Amniotic stem cell (primary cell): ENCODE measurements around the gene GNA15.
A peak's percentile ranks its signal among the peaks of the same experiment; 100 is the strongest.

Experiments
- DNase-seq: peaks from one replicate; lab custom pipeline; 2025; lab: John Stamatoyannopoulos, UW

GNA15 gene

DNA sequence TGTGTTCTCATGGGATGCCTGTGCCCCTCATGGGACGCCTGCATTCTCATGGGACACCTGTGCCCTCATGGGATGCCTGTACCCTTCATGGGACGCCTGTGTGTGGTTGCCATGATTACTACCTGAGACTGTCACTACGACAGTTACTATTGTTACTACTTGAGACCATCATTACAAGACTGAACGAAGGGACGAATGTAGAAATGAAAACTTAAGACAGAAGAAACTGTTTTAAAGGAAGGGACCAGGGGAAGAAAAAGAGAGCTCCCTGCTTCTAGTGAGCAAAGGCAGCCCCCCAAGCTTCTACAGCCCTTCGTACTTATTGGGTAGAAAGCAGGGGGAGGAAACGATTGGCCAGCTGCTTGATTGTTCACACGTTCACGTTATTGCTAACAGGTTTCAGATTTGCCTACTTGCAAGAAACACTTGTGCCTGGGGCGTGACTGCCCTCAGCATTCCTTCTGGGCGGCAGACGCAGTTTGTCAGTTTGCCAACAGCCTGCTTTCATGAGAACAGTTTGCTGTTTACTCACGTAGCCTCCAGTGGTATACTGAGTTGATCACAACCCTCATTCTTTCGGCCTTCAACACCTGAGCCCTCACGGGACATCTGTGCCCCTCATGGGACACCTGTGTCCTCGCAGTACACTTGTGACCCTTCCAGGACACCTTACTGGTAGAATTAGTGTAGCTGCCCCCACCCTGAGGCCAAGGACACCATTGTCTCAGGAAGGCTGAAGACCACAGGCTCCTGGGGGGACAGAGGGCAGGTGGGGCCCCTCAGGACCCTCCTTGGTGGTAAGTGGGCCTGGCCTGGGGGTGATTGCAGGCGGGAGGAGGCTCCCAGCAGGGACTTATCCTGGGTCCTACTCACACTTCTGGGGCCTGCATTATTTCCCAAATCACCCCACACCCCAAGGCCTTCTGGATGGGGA lies 40.2 kb downstream of the GNA15 start:
- DNase-seq: peak; percentile 56

- DNase-seq: peak; percentile 22
These were observed 41.1 kb downstream of the GNA15 start for GRCh38 chr19:3176715-3177501.

GRCh38 chr19:3178377-3178972 lies 42.6 kb downstream of the GNA15 start, which contains the start of gene S1PR4:
Gene S1PR4, plus strand, starts transcription at chr19:3178769. Its CDS starts 24 bp downstream, at chr19:3178793.
- no peak for DNase-seq

GRCh38 chr19:3178973-3179738 lies 43.3 kb downstream of the GNA15 start:
- no peak for DNase-seq

DNA sequence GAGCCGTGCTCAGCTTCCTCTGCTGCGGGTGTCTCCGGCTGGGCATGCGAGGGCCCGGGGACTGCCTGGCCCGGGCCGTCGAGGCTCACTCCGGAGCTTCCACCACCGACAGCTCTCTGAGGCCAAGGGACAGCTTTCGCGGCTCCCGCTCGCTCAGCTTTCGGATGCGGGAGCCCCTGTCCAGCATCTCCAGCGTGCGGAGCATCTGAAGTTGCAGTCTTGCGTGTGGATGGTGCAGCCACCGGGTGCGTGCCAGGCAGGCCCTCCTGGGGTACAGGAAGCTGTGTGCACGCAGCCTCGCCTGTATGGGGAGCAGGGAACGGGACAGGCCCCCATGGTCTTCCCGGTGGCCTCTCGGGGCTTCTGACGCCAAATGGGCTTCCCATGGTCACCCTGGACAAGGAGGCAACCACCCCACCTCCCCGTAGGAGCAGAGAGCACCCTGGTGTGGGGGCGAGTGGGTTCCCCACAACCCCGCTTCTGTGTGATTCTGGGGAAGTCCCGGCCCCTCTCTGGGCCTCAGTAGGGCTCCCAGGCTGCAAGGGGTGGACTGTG lies 44.0 kb downstream of the GNA15 start:
- DNase-seq: no peak

- no peak for DNase-seq
These were observed 48.1 kb downstream of the GNA15 start for GRCh38 chr19:3183721-3184641.

DNA sequence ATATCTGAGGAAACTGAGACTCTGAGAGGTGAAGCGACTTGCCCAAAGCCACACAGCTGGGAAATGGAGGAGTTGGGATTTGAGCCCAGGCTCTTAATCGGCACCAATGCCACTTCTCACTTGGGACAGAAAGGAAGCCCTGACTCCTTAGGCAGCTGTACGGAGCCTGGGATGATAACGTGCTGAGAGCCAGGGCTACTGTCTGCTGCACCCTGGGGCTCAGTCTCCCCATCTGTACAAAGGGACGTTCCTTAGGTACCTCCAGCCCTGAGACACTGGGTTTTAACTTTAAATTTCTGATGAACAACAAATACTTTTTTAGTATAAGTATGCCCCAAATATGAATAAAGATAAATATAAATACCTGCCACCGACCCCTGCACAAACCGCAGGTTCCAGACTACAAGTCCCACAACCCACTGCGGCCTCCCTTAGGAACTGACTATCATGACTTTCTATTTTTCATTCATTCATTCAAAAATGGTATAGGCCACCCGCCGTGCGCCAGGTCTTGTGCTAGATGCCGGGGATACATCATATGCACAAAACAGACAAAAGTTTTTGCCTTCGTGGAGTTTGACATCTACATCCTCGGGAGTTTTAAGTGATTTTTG lies 49.1 kb downstream of the GNA15 start:
- peak; percentile 71 for DNase-seq

- peak; percentile 78 for DNase-seq
These were observed 49.8 kb downstream of the GNA15 start, which contains the start of gene NCLN for GRCh38 chr19:3185461-3186159. Gene NCLN, plus strand, starts transcription at chr19:3185930. Its CDS starts 101 bp downstream, at chr19:3186031.

- DNase-seq: no peak
These were observed 50.4 kb downstream of the GNA15 start for GRCh38 chr19:3186160-3186688.

DNA sequence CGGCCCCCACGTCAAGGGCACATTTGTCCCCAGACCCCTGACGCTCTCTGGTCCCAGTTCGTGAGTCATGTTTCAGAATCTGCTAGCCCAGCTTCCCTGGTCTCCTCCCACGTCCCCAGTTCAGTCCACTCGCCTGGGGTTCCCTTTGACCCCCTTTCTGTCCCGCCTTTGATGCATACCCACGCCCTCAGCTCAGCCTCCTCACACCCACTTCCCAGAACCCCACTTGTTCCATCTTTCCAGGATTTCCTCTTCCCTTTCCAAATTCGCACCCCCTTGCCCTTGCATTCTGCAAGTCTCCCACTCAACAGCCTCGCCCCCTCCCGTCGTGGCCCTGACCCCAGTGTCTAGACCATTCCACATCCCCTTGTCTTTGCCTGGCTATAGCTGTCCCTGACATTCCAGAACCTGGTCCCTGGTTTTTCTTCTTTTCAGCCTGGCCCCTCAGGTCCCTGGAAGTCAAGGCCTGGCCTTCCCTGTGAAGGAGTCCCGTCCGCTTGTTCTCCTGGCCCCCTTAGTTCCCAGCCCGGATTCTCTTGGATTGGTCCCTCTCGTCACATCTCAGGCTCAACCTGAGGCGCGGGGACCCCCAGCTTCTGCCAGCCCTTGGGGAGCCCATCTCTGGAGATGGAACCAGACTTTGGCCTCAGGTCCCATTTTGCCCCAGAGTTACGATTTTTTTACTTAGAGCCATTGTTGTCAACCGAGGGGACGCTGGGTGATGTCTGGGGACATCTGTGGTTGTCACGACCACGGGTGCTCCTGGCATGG lies 51.2 kb downstream of the GNA15 start:
- DNase-seq: no peak

DNA sequence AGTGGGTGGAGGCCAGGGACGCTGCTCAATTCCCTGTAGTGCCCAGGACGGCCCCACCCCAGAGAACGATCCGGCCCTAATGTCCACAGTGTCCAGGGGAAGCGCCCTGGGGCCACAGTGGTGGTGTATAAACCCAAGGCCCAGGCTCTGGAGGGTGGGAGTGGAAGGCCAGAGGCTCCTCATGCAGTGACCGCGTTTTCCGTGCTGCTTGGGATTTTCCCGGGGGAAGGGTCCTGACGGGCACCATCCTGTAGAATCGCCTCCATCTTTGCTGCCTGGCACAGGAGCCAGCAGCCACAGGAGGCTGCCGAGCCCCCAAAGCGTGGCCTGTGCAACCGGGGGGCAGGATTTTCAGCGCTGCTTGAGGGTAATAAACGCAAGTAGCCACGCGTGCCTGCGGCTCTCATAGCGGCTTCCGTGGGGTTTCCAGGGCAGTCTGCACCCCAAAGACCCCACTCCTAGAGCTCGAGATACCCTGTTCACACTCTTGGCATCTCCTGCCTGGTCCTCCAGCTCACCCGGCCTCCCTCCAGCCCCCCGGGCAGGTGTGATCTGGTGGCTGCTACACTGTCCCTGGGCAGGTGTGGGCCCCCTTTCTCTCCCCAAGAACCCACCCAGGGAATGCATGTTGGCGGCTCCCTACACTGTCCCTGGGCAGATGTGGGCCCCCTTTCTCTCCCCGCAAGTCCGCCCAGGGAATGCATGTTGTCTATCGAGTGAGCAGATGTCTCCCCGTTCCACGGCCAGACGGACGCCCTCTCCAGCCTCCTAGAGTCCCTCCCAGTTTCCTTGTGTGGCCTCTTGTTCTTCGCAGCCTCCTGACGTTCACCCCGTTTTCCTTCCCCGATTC lies 52.1 kb downstream of the GNA15 start:
- no peak for DNase-seq

DNA sequence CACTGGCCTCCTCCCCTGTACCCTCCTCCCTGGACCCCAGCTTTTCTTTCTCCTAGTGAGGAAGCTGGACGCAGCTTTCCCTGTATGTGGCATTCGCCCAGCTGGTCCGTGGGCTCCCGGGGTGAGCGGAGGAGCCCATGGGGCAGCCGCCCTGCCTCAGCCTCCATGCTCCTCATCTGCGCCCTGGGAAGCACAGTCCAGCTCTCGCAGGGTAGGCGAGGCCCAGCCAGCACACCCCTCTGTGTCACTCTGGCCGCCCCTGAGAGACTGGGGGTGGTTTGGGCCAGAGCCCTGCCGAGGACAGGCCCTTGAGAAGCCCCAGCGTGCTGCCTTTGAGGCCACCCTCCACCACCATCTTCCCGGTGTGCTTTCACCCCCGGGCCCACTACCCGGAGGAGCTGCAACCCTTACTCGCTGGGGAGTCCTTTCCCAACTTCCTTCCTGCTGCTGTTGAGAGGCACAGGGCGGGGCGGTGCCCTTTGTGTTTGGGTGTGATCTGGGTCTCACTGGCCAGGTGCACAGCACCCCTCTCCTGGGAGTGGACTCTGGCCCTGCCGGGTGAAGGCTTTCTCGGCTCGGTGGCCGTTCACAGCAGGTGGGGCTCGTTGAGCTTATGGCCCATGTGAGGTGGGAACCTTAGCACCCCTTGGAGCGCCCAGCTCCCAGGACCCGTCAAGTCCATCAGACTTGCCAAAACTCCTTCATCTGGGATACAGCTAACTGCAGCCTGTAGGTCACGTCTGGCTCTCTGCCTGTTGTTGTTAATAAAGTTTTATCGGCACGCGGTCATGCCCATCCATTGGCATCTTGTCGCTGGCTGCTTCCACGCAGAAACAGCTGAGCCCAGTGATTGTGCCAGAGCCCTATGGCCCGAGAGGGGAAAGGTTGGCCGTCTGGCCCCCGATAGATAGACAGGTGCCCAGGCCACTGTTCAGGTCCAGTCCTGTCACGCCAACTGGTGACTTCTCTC lies 53.1 kb downstream of the GNA15 start:
- no peak for DNase-seq

- DNase-seq: no peak
These were observed 54.1 kb downstream of the GNA15 start for GRCh38 chr19:3189702-3190469.

GRCh38 chr19:3190470-3190770 lies 54.6 kb downstream of the GNA15 start:
- DNase-seq: no peak
